Frontal cortex (tissue), 4 donors: Measurements from ENCODE around the gene KRTDAP. TPM values are rescaled to one million over a fixed set of nuclear protein-coding genes. Genes with fewer than 3 reads are reported as not detected.

Experiments
- DNase-seq, 2 donors: peaks; one replicate each; pipeline ENCODE4 v3.0.0; 2012; ENCODE audit warnings: low spot score in 2 of 2
- FAIRE-seq: peaks from 2 replicates; lab custom pipeline; 2012; peaks lifted over from hg19 to GRCh38; lab: Jason Lieb, UNC
- total RNA-seq: library from RNA; depleted of rRNA; stranded (reverse); fragments of >200 nt; gene quantifications from one replicate; pipeline ENCODE4 v1.2.3, GENCODE V29; 2014
- donor health status: control.
- donor health status: control.
- donor health status: control.

KRTDAP gene
- total RNA-seq, 1 donor from 2014 or later, result not detected

- FAIRE-seq (no peak), DNase-seq (peak in 1 of 2 donors; percentile 46)
Observed at GRCh38 chr19:35459414-35460082, 30.7 kb downstream of the KRTDAP start.

- FAIRE-seq (no peak), DNase-seq (no peak)
Observed at GRCh38 chr19:35458731-35459391, 31.4 kb downstream of the KRTDAP start.

- DNase-seq, result no peak
- no peak for FAIRE-seq
Observed at GRCh38 chr19:35458192-35458591, 32.1 kb downstream of the KRTDAP start.

- no peak for FAIRE-seq
- no peak for DNase-seq
Observed at GRCh38 chr19:35457173-35457572, 33.1 kb downstream of the KRTDAP start.

- DNase-seq (no peak), FAIRE-seq (no peak)
Observed at GRCh38 chr19:35455616-35456201, 34.6 kb downstream of the KRTDAP start.

- FAIRE-seq, result no peak
- DNase-seq, result no peak
Observed at GRCh38 chr19:35454663-35455062, 35.6 kb downstream of the KRTDAP start.

- DNase-seq, result no peak
- no peak for FAIRE-seq
Observed at GRCh38 chr19:35451338-35452096, 38.7 kb downstream of the KRTDAP start.

GRCh38 chr19:35449359-35450043 lies 40.8 kb downstream of the KRTDAP start:
- DNase-seq, result no peak
- FAIRE-seq, result no peak

- FAIRE-seq (no peak), DNase-seq (no peak)
Observed at GRCh38 chr19:35447606-35448469, 42.4 kb downstream of the KRTDAP start, which contains the start of gene FFAR2. Gene FFAR2, plus strand, starts transcription at chr19:35448257. Its CDS starts 1,458 bp downstream, at chr19:35449715.

GRCh38 chr19:35445826-35446593 lies 44.3 kb downstream of the KRTDAP start:
- FAIRE-seq (no peak), DNase-seq (no peak)

- no peak for FAIRE-seq
- no peak for DNase-seq
Observed at GRCh38 chr19:35444735-35445134, 45.5 kb downstream of the KRTDAP start.

- no peak for DNase-seq
- FAIRE-seq, result no peak
Observed at GRCh38 chr19:35442091-35442490, 48.2 kb downstream of the KRTDAP start.

GRCh38 chr19:35439921-35440320 lies 50.3 kb downstream of the KRTDAP start:
- DNase-seq, result no peak
- no peak for FAIRE-seq

- DNase-seq, result no peak
- FAIRE-seq, result no peak
Observed at GRCh38 chr19:35438527-35438926, 51.7 kb downstream of the KRTDAP start.

- DNase-seq (no peak), FAIRE-seq (no peak)
Observed at GRCh38 chr19:35438096-35438495, 52.2 kb downstream of the KRTDAP start.

- FAIRE-seq, result no peak
Observed at GRCh38 chr19:35437406-35437951, 52.8 kb downstream of the KRTDAP start.

More at GRCh38 chr19:35437406-35437951, 52.8 kb downstream of the KRTDAP start:
- DNase-seq, result no peak
